ENCODE results near the gene CRCP. TPM values are rescaled to one million over a fixed set of nuclear protein-coding genes. Genes with fewer than 3 reads are reported as not detected.

The CRCP gene
- total and polyA plus RNA-seq, 2 of the 13 experiments (the other 11 are each of a cell fraction or from before 2014, with no cell fraction given) = 22.7 to 31.0 TPM

DNA sequence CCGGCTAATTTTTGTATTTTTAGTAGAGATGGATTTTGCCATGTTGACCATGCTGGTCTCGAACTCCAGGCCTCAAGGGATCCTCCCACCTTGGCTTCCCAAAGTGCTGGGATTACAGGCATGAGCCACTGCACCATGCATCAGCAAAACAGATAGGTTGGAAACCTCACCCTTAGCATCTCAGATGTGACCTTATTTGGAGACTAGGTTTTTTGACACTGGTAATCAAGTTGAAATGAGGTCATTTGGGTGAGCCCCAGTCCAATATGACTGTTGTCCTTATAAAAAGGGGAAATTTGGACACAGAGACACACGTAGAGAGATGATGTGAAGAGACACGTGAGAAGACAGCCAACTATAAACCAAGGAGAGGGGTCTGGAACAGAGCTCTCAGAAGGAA is 48.0 kb downstream of the CRCP start (continued):
- TF ChIP-seq, protein P1, sequence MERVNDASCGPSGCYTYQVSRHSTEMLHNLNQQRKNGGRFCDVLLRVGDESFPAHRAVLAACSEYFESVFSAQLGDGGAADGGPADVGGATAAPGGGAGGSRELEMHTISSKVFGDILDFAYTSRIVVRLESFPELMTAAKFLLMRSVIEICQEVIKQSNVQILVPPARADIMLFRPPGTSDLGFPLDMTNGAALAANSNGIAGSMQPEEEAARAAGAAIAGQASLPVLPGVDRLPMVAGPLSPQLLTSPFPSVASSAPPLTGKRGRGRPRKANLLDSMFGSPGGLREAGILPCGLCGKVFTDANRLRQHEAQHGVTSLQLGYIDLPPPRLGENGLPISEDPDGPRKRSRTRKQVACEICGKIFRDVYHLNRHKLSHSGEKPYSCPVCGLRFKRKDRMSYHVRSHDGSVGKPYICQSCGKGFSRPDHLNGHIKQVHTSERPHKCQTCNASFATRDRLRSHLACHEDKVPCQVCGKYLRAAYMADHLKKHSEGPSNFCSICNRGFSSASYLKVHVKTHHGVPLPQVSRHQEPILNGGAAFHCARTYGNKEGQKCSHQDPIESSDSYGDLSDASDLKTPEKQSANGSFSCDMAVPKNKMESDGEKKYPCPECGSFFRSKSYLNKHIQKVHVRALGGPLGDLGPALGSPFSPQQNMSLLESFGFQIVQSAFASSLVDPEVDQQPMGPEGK (CRISPR knock-in tag; IDR thresholded peaks at IDR 0.05) = no peak

DNA sequence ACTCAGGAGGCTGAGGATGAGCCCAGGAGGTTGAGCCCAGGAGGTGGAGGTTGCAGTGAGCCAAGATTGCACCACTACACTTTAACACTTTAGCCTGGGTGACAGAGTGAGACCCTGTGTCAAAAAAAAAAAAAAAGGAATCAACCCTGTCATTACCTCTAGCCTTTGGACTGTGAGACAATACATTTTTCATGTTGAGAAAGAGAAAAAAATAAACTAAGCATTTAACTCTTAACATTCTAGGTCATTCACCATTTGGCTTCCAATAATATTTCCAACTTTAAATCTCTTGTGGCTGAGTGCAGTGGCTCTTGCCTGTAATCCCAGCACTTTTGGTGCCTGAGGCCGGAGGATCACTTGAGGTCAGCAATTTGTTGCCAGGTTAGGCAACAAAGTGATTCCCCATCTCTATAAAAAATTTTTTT is 48.6 kb downstream of the CRCP start:
- H3K79me2 ChIP-seq (ENCODE audit: insufficient read depth, low read length) = no peaks in the 10 kb centered on the region
- ATAC-seq (peak; percentile 64), FAIRE-seq (no peak), DNase-seq (ENCODE audit: low spot score) (no peak)
- no peak overlapping the region for H3K4me2 ChIP-seq (ENCODE audit: low read depth, low read length)
- H3K27ac ChIP-seq (ENCODE audit: extremely low read length, insufficient read depth, low read length) = no peak overlapping the region
- ChIA-PET POLR2A (no interaction called here), CTCF (ENCODE audit: low intra/inter-chr PET ratio, low total read pairs) (no interaction called here)
- H4K20me1 ChIP-seq (ENCODE audit: insufficient read depth, low read length) = no peaks in the 10 kb centered on the region
- H3K9me3 ChIP-seq (ENCODE audit: low read length) = no peaks in the 10 kb centered on the region
- H3K27me3 ChIP-seq (ENCODE audit: control insufficient read depth in 1 of 2, insufficient read depth in 2 of 2, low read length in 2 of 2) = no peaks in the 10 kb centered on the region
- no peak overlapping the region for H3K9ac ChIP-seq (ENCODE audit: insufficient read depth, low read depth, low read length)
- H3K4me1 ChIP-seq (ENCODE audit: insufficient read depth, low read length) = peaks cover 19% of the 10 kb centered on the region
- intact Hi-C loops (cut with micrococcal nuclease; ENCODE audit: unreplicated experiment) (no loop called here), in situ Hi-C loops (cut with HindIII; ENCODE audit: extremely low pct_ligation_motif_present, low pct_unique_long_range_greater_than_20kb) (no loop called here)
- BruUV-seq (replicated peaks) = no TSS peak
- WGBS (ENCODE audit: low lambda C conversion rate) = 85% methylated on average over 1 of the region's 1 CpG
- H3K36me3 ChIP-seq (replicated peaks in 1 of 2; ENCODE audit: control insufficient read depth in 1 of 2, insufficient read depth in 2 of 2, low read length in 2 of 2) = no peaks in the 10 kb centered on the region; a peak in 1 of 5 replicates
- H2AFZ ChIP-seq (ENCODE audit: low read length) = no peak overlapping the region
- no peak overlapping the region for H3K4me3 ChIP-seq (replicated peaks in 1 of 3; ENCODE audit: insufficient read depth in 1 of 3, low read depth in 2 of 3, low read length in 3 of 3)
- TF ChIP-seq ZNF124 (CRISPR knock-in tag; IDR thresholded peaks at IDR 0.05) (no peak), ISL2 (CRISPR knock-in tag; IDR thresholded peaks at IDR 0.05) (no peak), ZKSCAN8 (CRISPR knock-in tag; IDR thresholded peaks at IDR 0.05; ENCODE audit: borderline replicate concordance) (no peak), ZNF780A (CRISPR knock-in tag; IDR thresholded peaks at IDR 0.05) (no peak), SOX6 (IDR thresholded peaks at IDR 0.05) (no peak), SOX6 (CRISPR knock-in tag; IDR thresholded peaks at IDR 0.05) (no peak), HNRNPH1 (optimal IDR thresholded peaks at IDR 0.05; ENCODE audit: low read depth, low read length) (no peak), ZNF543 (CRISPR knock-in tag; IDR thresholded peaks at IDR 0.05) (no peak), ZNF839 (CRISPR knock-in tag; IDR thresholded peaks at IDR 0.05; ENCODE audit: borderline replicate concordance) (no peak), ZNF674 (CRISPR knock-in tag; IDR thresholded peaks at IDR 0.05; ENCODE audit: low read depth) (no peak), ZNF652 (CRISPR knock-in tag; IDR thresholded peaks at IDR 0.05; ENCODE audit: borderline replicate concordance, low read depth) (peak; percentile 64; the same call in 1 of the 2 replicates), HNRNPK (IDR thresholded peaks at IDR 0.05; ENCODE audit: low read depth, low read length, poor library complexity, severe bottlenecking) (no peak), PPARG (CRISPR knock-in tag; conservative IDR thresholded peaks at IDR 0.05) (no peak), TBL1XR1 (IDR thresholded peaks at IDR 0.05; ENCODE audit: borderline replicate concordance, low read length, partially characterized antibody) (no peak), TOE1 (CRISPR knock-in tag; IDR thresholded peaks at IDR 0.05) (no peak), ZNF616 (CRISPR knock-in tag; IDR thresholded peaks at IDR 0.05; ENCODE audit: low read depth) (no peak), NFKBIZ (CRISPR knock-in tag; IDR thresholded peaks at IDR 0.05) (no peak)
- TF ChIP-seq, protein P2, sequence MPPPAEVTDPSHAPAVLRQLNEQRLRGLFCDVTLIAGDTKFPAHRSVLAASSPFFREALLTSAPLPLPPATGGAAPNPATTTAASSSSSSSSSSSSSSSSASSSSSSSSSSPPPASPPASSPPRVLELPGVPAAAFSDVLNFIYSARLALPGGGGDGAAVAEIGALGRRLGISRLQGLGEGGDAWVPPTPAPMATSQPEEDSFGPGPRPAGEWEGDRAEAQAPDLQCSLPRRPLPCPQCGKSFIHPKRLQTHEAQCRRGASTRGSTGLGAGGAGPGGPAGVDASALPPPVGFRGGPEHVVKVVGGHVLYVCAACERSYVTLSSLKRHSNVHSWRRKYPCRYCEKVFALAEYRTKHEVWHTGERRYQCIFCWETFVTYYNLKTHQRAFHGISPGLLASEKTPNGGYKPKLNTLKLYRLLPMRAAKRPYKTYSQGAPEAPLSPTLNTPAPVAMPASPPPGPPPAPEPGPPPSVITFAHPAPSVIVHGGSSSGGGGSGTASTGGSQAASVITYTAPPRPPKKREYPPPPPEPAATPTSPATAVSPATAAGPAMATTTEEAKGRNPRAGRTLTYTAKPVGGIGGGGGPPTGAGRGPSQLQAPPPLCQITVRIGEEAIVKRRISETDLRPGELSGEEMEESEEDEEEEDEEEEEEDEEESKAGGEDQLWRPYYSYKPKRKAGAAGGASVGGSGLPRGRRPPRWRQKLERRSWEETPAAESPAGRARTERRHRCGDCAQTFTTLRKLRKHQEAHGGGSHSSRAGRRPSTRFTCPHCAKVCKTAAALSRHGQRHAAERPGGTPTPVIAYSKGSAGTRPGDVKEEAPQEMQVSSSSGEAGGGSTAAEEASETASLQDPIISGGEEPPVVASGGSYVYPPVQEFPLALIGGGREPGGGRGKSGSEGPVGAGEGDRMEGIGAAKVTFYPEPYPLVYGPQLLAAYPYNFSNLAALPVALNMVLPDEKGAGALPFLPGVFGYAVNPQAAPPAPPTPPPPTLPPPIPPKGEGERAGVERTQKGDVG (CRISPR knock-in tag; IDR thresholded peaks at IDR 0.05; ENCODE audit: borderline replicate concordance) = no peak

Measured in HepG2 (cell line).